H9 (cell line): ENCODE measurements around the gene KIAA0753. TPM values are rescaled to one million over a fixed set of nuclear protein-coding genes. Genes with fewer than 3 reads are reported as not detected.

Experiments
- DNase-seq: peaks from one replicate; pipeline ENCODE4 v3.0.0-alpha.2; 2017
- H2AFZ ChIP-seq: one replicate; pipeline ENCODE4 v1.6.1; 2013; ENCODE audit warnings: mild to moderate bottlenecking, low read length, control low read depth, moderate library complexity
- H2AK5ac ChIP-seq: 2 replicates; pipeline ENCODE4 v1.6.1; 2013; ENCODE audit warnings: low read length, control low read depth, mixed read lengths; ENCODE audit not compliant: insufficient read length
- H2BK120ac ChIP-seq: one replicate; pipeline ENCODE4 v1.6.1; 2013; ENCODE audit warnings: low read depth, mild to moderate bottlenecking, low read length, control low read depth, inconsistent platforms; ENCODE audit not compliant: poor library complexity, severe bottlenecking
- H2BK12ac ChIP-seq: 2 replicates; pipeline ENCODE4 v1.6.1; 2013; ENCODE audit warnings: low read length, control low read depth, mixed read lengths, low read depth; ENCODE audit not compliant: insufficient read length
- H2BK15ac ChIP-seq: 2 replicates; pipeline ENCODE4 v1.6.1; 2013; ENCODE audit warnings: low read depth, low read length, control low read depth
- H2BK20ac ChIP-seq: one replicate; pipeline ENCODE4 v1.6.1; 2013; ENCODE audit warnings: low read depth, mild to moderate bottlenecking, low read length, control low read depth, inconsistent platforms; ENCODE audit not compliant: poor library complexity, severe bottlenecking
- H2BK5ac ChIP-seq: 2 replicates; pipeline ENCODE4 v1.6.1; 2013; ENCODE audit warnings: low read length, control low read depth, mixed read lengths; ENCODE audit not compliant: insufficient read length
- H3K14ac ChIP-seq: 2 replicates; pipeline ENCODE4 v1.6.1; 2013; ENCODE audit warnings: low read length, control low read depth; ENCODE audit not compliant: insufficient read depth
- H3K18ac ChIP-seq: 2 replicates; pipeline ENCODE4 v1.6.1; 2013; ENCODE audit warnings: low read depth, mild to moderate bottlenecking, mixed read lengths, low read length, control low read depth; ENCODE audit not compliant: insufficient read length
- H3K23ac ChIP-seq: 2 replicates; pipeline ENCODE4 v1.6.1; 2013; ENCODE audit warnings: low read length, control low read depth, mixed read lengths, low read depth; ENCODE audit not compliant: insufficient read length
- H3K23me2 ChIP-seq: 2 replicates; pipeline ENCODE4 v1.6.1; 2013; ENCODE audit warnings: low read depth, mild to moderate bottlenecking, mixed read lengths, low read length, control low read depth; ENCODE audit not compliant: insufficient read length, poor library complexity, severe bottlenecking
- H3K27ac ChIP-seq: 2 replicates; pipeline ENCODE4 v1.5.1; 2013; ENCODE audit warnings: low read length, control low read depth, mixed read lengths, low read depth; ENCODE audit not compliant: insufficient read length
- H3K27me3 ChIP-seq: 2 replicates; pipeline ENCODE4 v1.6.1; 2013; ENCODE audit warnings: low read length, control low read depth, inconsistent platforms; ENCODE audit not compliant: insufficient read depth
- H3K4ac ChIP-seq: 2 replicates; pipeline ENCODE4 v1.6.1; 2013; ENCODE audit warnings: low read depth, mild to moderate bottlenecking, control low read depth, inconsistent platforms, low read length, moderate library complexity
- H3K4me1 ChIP-seq: 2 replicates; pipeline ENCODE4 v1.6.1; 2013; ENCODE audit warnings: low read length, control low read depth, inconsistent platforms; ENCODE audit not compliant: insufficient read depth
- H3K4me2 ChIP-seq: 2 replicates; pipeline ENCODE4 v1.6.1; 2013; ENCODE audit warnings: low read length, control low read depth, mixed read lengths; ENCODE audit not compliant: insufficient read length, insufficient read depth
- H3K56ac ChIP-seq: 2 replicates; pipeline ENCODE4 v1.6.1; 2013; ENCODE audit warnings: low read depth, mild to moderate bottlenecking, mixed read lengths, low read length, control low read depth; ENCODE audit not compliant: insufficient read length
- H3K79me1 ChIP-seq: 2 replicates; pipeline ENCODE4 v1.6.1; 2013; ENCODE audit warnings: low read depth, mild to moderate bottlenecking, moderate library complexity, low read length, control low read depth, inconsistent platforms; ENCODE audit not compliant: insufficient read depth, poor library complexity, severe bottlenecking
- H3K79me2 ChIP-seq: 2 replicates; pipeline ENCODE4 v1.6.1; 2013; ENCODE audit warnings: low read length, control low read depth, inconsistent platforms; ENCODE audit not compliant: insufficient read depth
- H3K9ac ChIP-seq: 2 replicates; pipeline ENCODE4 v1.6.1; 2013; ENCODE audit warnings: low read length, control low read depth, mixed read lengths; ENCODE audit not compliant: insufficient read length; ENCODE audit errors: extremely low read depth
- H3K9me3 ChIP-seq: one replicate; pipeline ENCODE4 v1.6.1; 2013; ENCODE audit warnings: low read depth, low read length, inconsistent platforms; ENCODE audit not compliant: control insufficient read depth
- H3T11ph ChIP-seq: one replicate; pipeline ENCODE4 v1.6.1; 2013; ENCODE audit warnings: mild to moderate bottlenecking, low read length, control low read depth, inconsistent platforms
- H4K20me1 ChIP-seq: one replicate; pipeline ENCODE4 v1.6.1; 2013; ENCODE audit not compliant: control insufficient read depth, insufficient read length, insufficient read depth
- H4K5ac ChIP-seq: 2 replicates; pipeline ENCODE4 v1.6.1; 2013; ENCODE audit warnings: low read depth, mild to moderate bottlenecking, mixed read lengths, low read length, control low read depth; ENCODE audit not compliant: insufficient read length
- H4K8ac ChIP-seq: replicated peaks from 2 replicates; pipeline ENCODE4 v1.6.1; 2013; ENCODE audit warnings: low read length, control low read depth, mixed read lengths, low read depth; ENCODE audit not compliant: insufficient read length
- H4K91ac ChIP-seq: 2 replicates; pipeline ENCODE4 v1.6.1; 2013; ENCODE audit warnings: low read depth, mild to moderate bottlenecking, moderate library complexity, mixed read lengths, low read length, control low read depth; ENCODE audit not compliant: insufficient read length
- H3K27ac Mint-ChIP-seq, 3 experiments: 2 replicates in 2 of 3; 3 replicates in 1 of 3; pipeline ENCODE4 v1.8.0; 2020 to 2021; ENCODE audit warnings: mixed read lengths in 3 of 3, mild to moderate bottlenecking in 1 of 3, moderate library complexity in 1 of 3
- H3K27me3 Mint-ChIP-seq: 2 replicates; pipeline ENCODE4 v1.8.0; 2021; ENCODE audit warnings: low read depth, mild to moderate bottlenecking, moderate library complexity, mixed read lengths
- H3K36me3 Mint-ChIP-seq, 3 experiments: 2 replicates in 2 of 3; 3 replicates in 1 of 3; pipeline ENCODE4 v1.8.0; 2020 to 2021; ENCODE audit warnings: low read depth in 3 of 3, mixed read lengths in 3 of 3; ENCODE audit not compliant: insufficient read depth in 1 of 3
- H3K4me1 Mint-ChIP-seq, 2 experiments: 2 replicates each; pipeline ENCODE4 v1.8.0; 2020; ENCODE audit warnings: mixed read lengths in 2 of 2
- H3K4me3 Mint-ChIP-seq, 2 experiments: 2 replicates in 1 of 2; 3 replicates in 1 of 2; pipeline ENCODE4 v1.8.0; 2020 to 2021; ENCODE audit warnings: mild to moderate bottlenecking in 2 of 2, mixed read lengths in 2 of 2, moderate library complexity in 1 of 2
- H3K9me3 Mint-ChIP-seq, 2 experiments: 2 replicates in 1 of 2; 3 replicates in 1 of 2; pipeline ENCODE4 v1.8.0; 2020; ENCODE audit warnings: mild to moderate bottlenecking in 2 of 2, mixed read lengths in 2 of 2, moderate library complexity in 1 of 2
- CTCF ChIP-seq: fragments of 200-600 bp; sonication (generic); conservative IDR thresholded peaks from 3 replicates; pipeline ENCODE4 v1.8.0; 2021; ENCODE audit warnings: antibody characterized with exemption, mild to moderate bottlenecking
- WGBS: extraction: QIAGEN DNeasy Blood & Tissue Kit; methylation state at CpG from one replicate; pipeline ENCODE4 v1.1.7; 2013; ENCODE audit warnings: missing lambda C conversion rate, low lambda C conversion rate, mixed read lengths; ENCODE audit not compliant: insufficient read length; ENCODE audit errors: extremely low coverage; 5-methylcytosine and 5-hydroxymethylcytosine counted together
- total RNA-seq: library from RNA; stranded (reverse); gene quantifications from 2 replicates; pipeline ENCODE4 v1.2.1, GENCODE V29; 2021

KIAA0753 gene
- total RNA-seq, 1 experiment from 2014 or later: 37.2 TPM

DNA sequence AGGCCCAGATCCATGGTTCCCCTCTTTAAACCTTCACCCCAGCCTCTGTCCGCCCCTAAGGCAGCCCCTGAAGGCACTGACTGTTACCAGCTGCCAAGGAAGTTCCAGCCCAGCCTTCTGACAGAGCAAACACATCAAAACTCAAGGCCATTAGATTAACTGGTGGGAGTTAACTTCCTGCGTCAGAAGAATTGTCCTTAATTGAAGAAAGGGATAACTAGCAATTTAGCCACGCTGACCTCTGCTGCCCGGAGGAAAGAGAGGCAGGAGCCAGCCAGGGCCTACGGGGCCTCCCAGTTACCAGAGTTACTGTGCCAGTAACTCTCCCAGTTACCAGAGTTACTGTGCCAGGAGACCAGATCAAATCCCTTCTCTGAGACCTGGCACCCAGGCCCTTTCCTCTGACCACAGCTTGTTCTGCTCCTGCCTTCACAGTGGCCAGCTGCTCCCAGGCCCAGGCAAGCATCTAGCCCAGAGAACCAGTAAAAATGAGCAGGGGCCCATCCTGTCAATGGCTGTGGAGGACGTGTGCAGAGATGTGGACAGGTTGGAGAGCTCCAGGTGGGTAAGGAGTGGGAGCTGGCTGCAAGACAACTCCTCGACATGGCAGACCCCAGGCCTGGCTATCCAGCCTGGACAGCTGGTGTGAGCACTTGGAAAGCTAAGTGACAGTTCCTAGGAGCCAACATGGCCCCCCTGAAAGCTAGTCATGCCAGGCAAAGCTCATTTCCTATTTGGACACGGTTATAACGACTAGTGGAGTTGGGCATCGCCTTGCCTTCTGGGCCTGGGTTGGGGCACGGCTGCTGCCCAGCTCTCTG is 81.4 kb downstream of the KIAA0753 start:
- Histone ChIP-seq H3K23me2 (peaks cover 8% of the 10 kb centered on the region), H3K79me1 (no peaks in the 10 kb centered on the region), H4K91ac (no peak overlapping the region), H3K18ac (no peak overlapping the region), H3K27ac (no peak overlapping the region), H3K79me2 (no peaks in the 10 kb centered on the region), H3K4me1 (no peaks in the 10 kb centered on the region), H3K4ac (no peak overlapping the region), H3K9me3 (no peaks in the 10 kb centered on the region), H2BK120ac (no peak overlapping the region), H3K27me3 (peaks cover 21% of the 10 kb centered on the region), H4K8ac (no peak overlapping the region), H3K9ac (no peak overlapping the region), H4K5ac (no peak overlapping the region), H2AFZ (no peak overlapping the region), H3K4me2 (no peak overlapping the region), H2BK15ac (no peak overlapping the region), H2BK20ac (no peak overlapping the region), H3T11ph (no peak overlapping the region), H3K56ac (no peak overlapping the region), H4K20me1 (no peaks in the 10 kb centered on the region), H3K23ac (no peak overlapping the region), H2BK12ac (no peak overlapping the region), H3K14ac (no peak overlapping the region; the same call in 1 of the 2 replicates), H2AK5ac (no peak overlapping the region), H2BK5ac (no peak overlapping the region)
- no CpG with 5 or more reads among the region's 11 CpGs for WGBS
- peak; percentile 25; the same call in 1 of the 3 replicates for TF ChIP-seq CTCF
- Mint-ChIP-seq H3K4me1 (peaks cover 16 to 27% of the 10 kb centered on the region in 2 experiments), H3K4me3 (no peak overlapping the region), H3K27me3 (peaks cover 60% of the 10 kb centered on the region), H3K9me3 (no peaks in the 10 kb centered on the region; a peak in 2 of 5 replicates), H3K36me3 (no peaks in the 10 kb centered on the region; a peak in 1 of 7 replicates), H3K27ac (no peak overlapping the region)
- no peak for DNase-seq
